HepG2 (cell line): ENCODE data around the gene CHST14. TPM values are rescaled to one million over a fixed set of nuclear protein-coding genes. Genes with fewer than 3 reads are reported as not detected.

Experiments
- ARID2 ChIP-seq: sonication (generic); formaldehyde crosslinking; IDR thresholded peaks from 2 replicates; pipeline ENCODE4 v1.8.1; 2022; ENCODE audit warnings: mild to moderate bottlenecking, missing genetic modification reagents, borderline replicate concordance
- CBX5 ChIP-seq: sonication (generic); formaldehyde crosslinking; IDR thresholded peaks from 2 replicates; pipeline ENCODE4 v1.4.0; 2020; ENCODE audit warnings: missing genetic modification reagents, borderline replicate concordance
- CREB1 ChIP-seq, 2 experiments: fragments of 450-650 bp in 1 of 2; IDR thresholded peaks; 2 replicates each; pipeline ENCODE4 v1.6.1; 2016 to 2017; ENCODE audit warnings: control low read depth in 1 of 2, mild to moderate bottlenecking in 1 of 2, missing compliant biosample characterization in 1 of 2, missing genetic modification characterization in 1 of 2
- DNMT1 ChIP-seq: sonication (generic); formaldehyde crosslinking; IDR thresholded peaks from 2 replicates; pipeline ENCODE4 v1.5.1; 2020; ENCODE audit warnings: mild to moderate bottlenecking, missing genetic modification reagents
- DNMT3B ChIP-seq: conservative IDR thresholded peaks from 2 replicates; pipeline ENCODE4 v1.6.1; 2016; ENCODE audit warnings: missing biosample characterization, control low read depth
- GABPA ChIP-seq, 2 experiments: IDR thresholded peaks; 2 replicates each; pipeline ENCODE4 v1.6.1; 2011 to 2016; ENCODE audit warnings: low read depth in 2 of 2, low read length in 1 of 2, missing biosample characterization in 1 of 2, missing genetic modification characterization in 1 of 2
- LRRFIP1 ChIP-seq: sonication (generic); formaldehyde crosslinking; conservative IDR thresholded peaks from 2 replicates; pipeline ENCODE4 v1.4.0; 2020; ENCODE audit warnings: missing genetic modification reagents
- PTBP1 ChIP-seq: fragments of 200-400 bp; formaldehyde crosslinking; IDR thresholded peaks from 2 replicates; pipeline ENCODE4 v1.6.1; 2018; ENCODE audit warnings: low read length, low read depth; ENCODE audit not compliant: poor library complexity, severe bottlenecking
- RBFOX2 ChIP-seq: fragments of 200-400 bp; formaldehyde crosslinking; IDR thresholded peaks from 2 replicates; pipeline ENCODE4 v1.6.1; 2017; ENCODE audit warnings: low read depth, mild to moderate bottlenecking, low read length
- SCMH1 ChIP-seq: sonication (generic); formaldehyde crosslinking; IDR thresholded peaks from 2 replicates; pipeline ENCODE4 v1.9.0; 2021; ENCODE audit warnings: missing genetic modification reagents, mild to moderate bottlenecking, borderline replicate concordance
- SIN3B ChIP-seq: fragments of 150-350 bp; IDR thresholded peaks from 2 replicates; pipeline ENCODE4 v1.6.1; 2014; ENCODE audit warnings: low read length
- TEAD2 ChIP-seq: sonication (generic); formaldehyde crosslinking; IDR thresholded peaks from 2 replicates; pipeline ENCODE4 v1.9.0; 2021; ENCODE audit warnings: missing genetic modification reagents
- ZBTB7B ChIP-seq: sonication (generic); formaldehyde crosslinking; IDR thresholded peaks from 2 replicates; pipeline ENCODE4 v1.4.0; 2020; ENCODE audit warnings: missing genetic modification reagents
- ZFP1 ChIP-seq: IDR thresholded peaks from 2 replicates; pipeline ENCODE4 v1.6.1; 2016
- ZNF292 ChIP-seq: sonication (generic); formaldehyde crosslinking; IDR thresholded peaks from 2 replicates; pipeline ENCODE4 v1.8.1; 2022; ENCODE audit warnings: mild to moderate bottlenecking, low read depth, missing genetic modification reagents, borderline replicate concordance
- ZNF296 ChIP-seq: sonication (generic); formaldehyde crosslinking; conservative IDR thresholded peaks from 2 replicates; pipeline ENCODE4 v1.5.0; 2020; ENCODE audit warnings: mild to moderate bottlenecking, missing genetic modification reagents
- ZNF670 ChIP-seq: sonication (generic); formaldehyde crosslinking; IDR thresholded peaks from 2 replicates; pipeline ENCODE4 v1.8.0; 2022; ENCODE audit warnings: mild to moderate bottlenecking, missing genetic modification reagents, borderline replicate concordance
- ZNF7 ChIP-seq: IDR thresholded peaks from 2 replicates; pipeline ENCODE4 v1.6.1; 2016; ENCODE audit warnings: missing biosample characterization, missing genetic modification reagents
- ZNF709 ChIP-seq: sonication (generic); formaldehyde crosslinking; IDR thresholded peaks from 2 replicates; pipeline ENCODE4 v1.5.0; 2020; ENCODE audit warnings: mild to moderate bottlenecking, missing genetic modification reagents
- ZSCAN25 ChIP-seq: sonication (generic); formaldehyde crosslinking; IDR thresholded peaks from 2 replicates; pipeline ENCODE4 v1.8.0; 2022; ENCODE audit warnings: mild to moderate bottlenecking, missing genetic modification reagents
- polyA plus RNA-seq, 8 experiments: library from polyadenylated mRNA; depleted of rRNA in 3 of 8; stranded (reverse) in 7 of 8; unstranded in 1 of 8; fragments of >200 nt; fragmentation: Illumina TruSeq in 4 of 8; extraction: Trizol in 4 of 8; gene quantifications; 2 replicates each; pipeline versions ENCODE4 v1.2.1 to v1.2.3, GENCODE V29; 2011 to 2016; ENCODE audit warnings: low read depth in 4 of 8, missing spikeins in 1 of 8, mixed read lengths in 1 of 8; ENCODE audit not compliant: insufficient read depth in 1 of 8
- total RNA-seq, 5 experiments: library from RNA; depleted of rRNA; stranded (reverse); fragments of >200 nt; fragmentation: Illumina TruSeq; extraction: Trizol; gene quantifications; 2 replicates each; pipeline ENCODE4 v1.2.3, GENCODE V29; 2016; ENCODE audit warnings: low read depth in 1 of 5
- TF ChIP-seq, protein P1 (sequence below): sonication (generic); formaldehyde crosslinking; IDR thresholded peaks from 2 replicates; pipeline ENCODE4 v1.5.1; 2020; ENCODE audit warnings: mild to moderate bottlenecking, missing genetic modification reagents
- TF ChIP-seq, protein P2 (sequence below): sonication (generic); formaldehyde crosslinking; IDR thresholded peaks from 2 replicates; pipeline ENCODE4 v1.9.0; 2021; ENCODE audit warnings: missing genetic modification reagents, borderline replicate concordance

The CHST14 gene
- total and polyA plus RNA-seq, 2 of the 13 experiments (the other 11 are each of a cell fraction or from before 2014, with no cell fraction given) = 8.9 to 12.4 TPM

DNA sequence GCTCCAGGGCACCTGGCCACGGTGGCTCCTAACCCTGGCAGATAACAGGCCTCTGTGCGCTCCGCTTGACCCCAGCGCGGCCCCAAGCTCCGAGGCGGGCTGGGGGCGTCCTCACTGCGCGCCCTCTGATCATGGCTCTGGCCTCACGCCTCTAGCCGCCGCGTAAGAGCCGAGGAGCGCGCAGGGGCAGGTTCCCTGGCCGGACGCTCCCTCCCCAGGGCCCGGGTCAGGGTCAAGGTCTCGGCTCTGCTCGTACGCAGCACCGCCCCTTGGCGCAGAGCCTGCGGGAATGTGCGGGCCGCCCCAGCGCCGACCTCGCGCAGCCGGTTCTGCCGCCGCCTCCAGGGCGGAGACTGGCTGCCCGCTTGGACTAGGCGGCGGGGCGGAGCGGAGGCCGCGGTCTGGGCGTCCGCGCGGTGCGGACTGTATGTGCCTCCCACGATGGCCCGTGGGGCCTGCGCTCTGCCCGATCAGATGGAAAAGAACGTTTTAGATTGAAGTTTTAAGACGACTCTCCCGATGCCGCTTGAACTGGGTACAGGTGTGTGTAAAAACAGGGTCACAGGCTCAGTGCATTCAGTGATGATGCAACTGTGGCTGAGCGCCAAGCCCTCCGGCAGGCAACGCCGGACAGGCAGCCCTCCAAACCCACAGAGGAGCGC is 40.8 kb downstream of the CHST14 start (continued):
- TF ChIP-seq DNMT3B (CRISPR knock-in tag) = no peak
- TF ChIP-seq LRRFIP1 (CRISPR knock-in tag) = no peak
- 0 out of 2 replicates have a peak, but pooled peaks have one; percentile 35 for TF ChIP-seq ZFP1 (CRISPR knock-in tag)
- TF ChIP-seq, protein P1, sequence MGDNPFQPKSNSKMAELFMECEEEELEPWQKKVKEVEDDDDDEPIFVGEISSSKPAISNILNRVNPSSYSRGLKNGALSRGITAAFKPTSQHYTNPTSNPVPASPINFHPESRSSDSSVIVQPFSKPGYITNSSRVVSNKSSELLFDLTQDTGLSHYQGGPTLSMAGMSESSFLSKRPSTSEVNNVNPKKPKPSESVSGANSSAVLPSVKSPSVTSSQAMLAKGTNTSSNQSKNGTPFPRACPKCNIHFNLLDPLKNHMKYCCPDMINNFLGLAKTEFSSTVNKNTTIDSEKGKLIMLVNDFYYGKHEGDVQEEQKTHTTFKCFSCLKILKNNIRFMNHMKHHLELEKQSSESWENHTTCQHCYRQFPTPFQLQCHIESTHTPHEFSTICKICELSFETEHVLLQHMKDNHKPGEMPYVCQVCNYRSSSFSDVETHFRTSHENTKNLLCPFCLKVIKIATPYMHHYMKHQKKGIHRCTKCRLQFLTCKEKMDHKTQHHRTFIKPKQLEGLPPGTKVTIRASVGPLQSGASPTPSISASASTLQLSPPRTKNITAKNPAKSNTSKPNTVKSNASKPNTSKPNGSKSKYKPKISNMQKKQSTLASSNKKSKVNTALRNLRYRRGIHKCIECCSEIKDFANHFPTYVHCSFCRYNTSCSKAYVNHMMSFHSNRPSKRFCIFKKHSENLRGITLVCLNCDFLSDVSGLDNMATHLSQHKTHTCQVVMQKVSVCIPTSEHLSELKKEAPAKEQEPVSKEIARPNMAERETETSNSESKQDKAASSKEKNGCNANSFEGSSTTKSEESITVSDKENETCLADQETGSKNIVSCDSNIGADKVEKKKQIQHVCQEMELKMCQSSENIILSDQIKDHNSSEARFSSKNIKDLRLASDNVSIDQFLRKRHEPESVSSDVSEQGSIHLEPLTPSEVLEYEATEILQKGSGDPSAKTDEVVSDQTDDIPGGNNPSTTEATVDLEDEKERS (CRISPR knock-in tag) = 0 out of 2 replicates have a peak, but pooled peaks have one; percentile 33
- TF ChIP-seq SCMH1 (CRISPR knock-in tag) = no peak
- TF ChIP-seq ZNF292 (CRISPR knock-in tag) = no peak
- peak; percentile 44; the same call in 1 of the 2 replicates for TF ChIP-seq ZSCAN25
- no peak for TF ChIP-seq ZNF7 (CRISPR knock-in tag)
- TF ChIP-seq CREB1 (IDR thresholded peaks at IDR 0.05) = no peak
- TF ChIP-seq CREB1 (CRISPR knock-in tag; IDR thresholded peaks at IDR 0.05) = no peak
- 0 out of 2 replicates have a peak, but pooled peaks have one; percentile 19 for TF ChIP-seq ZNF296 (CRISPR knock-in tag)
- TF ChIP-seq ZNF709 (CRISPR knock-in tag) = no peak
- TF ChIP-seq PTBP1 = no peak
- TF ChIP-seq DNMT1 (CRISPR knock-in tag) = no peak; the same call in 1 of the 2 replicates
- TF ChIP-seq CBX5 (CRISPR knock-in tag) = no peak
- no peak for TF ChIP-seq GABPA (IDR thresholded peaks at IDR 0.05; ENCODE audit: low read depth, low read length)
- no peak for TF ChIP-seq GABPA (CRISPR knock-in tag; IDR thresholded peaks at IDR 0.05; ENCODE audit: low read depth)
- peak; percentile 47; the same call in 1 of the 2 replicates for TF ChIP-seq ZNF670 (CRISPR knock-in tag)
- no peak for TF ChIP-seq SIN3B
- TF ChIP-seq RBFOX2 = peak; percentile 49; the same call in 1 of the 2 replicates
- TF ChIP-seq, protein P2, sequence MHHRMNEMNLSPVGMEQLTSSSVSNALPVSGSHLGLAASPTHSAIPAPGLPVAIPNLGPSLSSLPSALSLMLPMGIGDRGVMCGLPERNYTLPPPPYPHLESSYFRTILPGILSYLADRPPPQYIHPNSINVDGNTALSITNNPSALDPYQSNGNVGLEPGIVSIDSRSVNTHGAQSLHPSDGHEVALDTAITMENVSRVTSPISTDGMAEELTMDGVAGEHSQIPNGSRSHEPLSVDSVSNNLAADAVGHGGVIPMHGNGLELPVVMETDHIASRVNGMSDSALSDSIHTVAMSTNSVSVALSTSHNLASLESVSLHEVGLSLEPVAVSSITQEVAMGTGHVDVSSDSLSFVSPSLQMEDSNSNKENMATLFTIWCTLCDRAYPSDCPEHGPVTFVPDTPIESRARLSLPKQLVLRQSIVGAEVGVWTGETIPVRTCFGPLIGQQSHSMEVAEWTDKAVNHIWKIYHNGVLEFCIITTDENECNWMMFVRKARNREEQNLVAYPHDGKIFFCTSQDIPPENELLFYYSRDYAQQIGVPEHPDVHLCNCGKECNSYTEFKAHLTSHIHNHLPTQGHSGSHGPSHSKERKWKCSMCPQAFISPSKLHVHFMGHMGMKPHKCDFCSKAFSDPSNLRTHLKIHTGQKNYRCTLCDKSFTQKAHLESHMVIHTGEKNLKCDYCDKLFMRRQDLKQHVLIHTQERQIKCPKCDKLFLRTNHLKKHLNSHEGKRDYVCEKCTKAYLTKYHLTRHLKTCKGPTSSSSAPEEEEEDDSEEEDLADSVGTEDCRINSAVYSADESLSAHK = no peak
- no peak for TF ChIP-seq TEAD2 (CRISPR knock-in tag)
- no peak; the same call in none of the 2 replicates for TF ChIP-seq ZBTB7B (CRISPR knock-in tag)
- 0 out of 2 replicates have a peak, but pooled peaks have one; percentile 75 for TF ChIP-seq ARID2
